ENCODE results near the gene SIL1.

SIL1 gene

GRCh38 chr5:138974227-138975063, 223.7 kb downstream of the SIL1 start:
- DNase-seq, result no peak

GRCh38 chr5:138972836-138973235, 225.3 kb downstream of the SIL1 start:
- DNase-seq, result no peak

GRCh38 chr5:138972230-138972629, 225.9 kb downstream of the SIL1 start:
- no peak for DNase-seq

GRCh38 chr5:138969323-138970002, 228.7 kb downstream of the SIL1 start:
- DNase-seq, result no peak

- DNase-seq, result no peak
These were observed 229.6 kb downstream of the SIL1 start for GRCh38 chr5:138968601-138969000.

- DNase-seq, result no peak
These were observed 230.2 kb downstream of the SIL1 start for GRCh38 chr5:138967791-138968448.

- no peak for DNase-seq
These were observed 231.8 kb downstream of the SIL1 start for GRCh38 chr5:138966236-138966985.

GRCh38 chr5:138965626-138966025, 232.5 kb downstream of the SIL1 start:
- DNase-seq, result no peak

- DNase-seq, result no peak
These were observed 233.4 kb downstream of the SIL1 start for GRCh38 chr5:138964647-138965201.

- no peak for DNase-seq
These were observed 234.3 kb downstream of the SIL1 start for GRCh38 chr5:138963763-138964371.

- DNase-seq, result no peak
These were observed 235.4 kb downstream of the SIL1 start for GRCh38 chr5:138962614-138963370.

- no peak for DNase-seq
These were observed 236.4 kb downstream of the SIL1 start for GRCh38 chr5:138961729-138962128.

- DNase-seq, result no peak
These were observed 236.9 kb downstream of the SIL1 start for GRCh38 chr5:138961221-138961620.

- DNase-seq, result no peak
These were observed 237.9 kb downstream of the SIL1 start for GRCh38 chr5:138960145-138960692.

- DNase-seq, result no peak
These were observed 241.4 kb downstream of the SIL1 start for GRCh38 chr5:138956801-138957200.

- DNase-seq, result no peak
These were observed 242.4 kb downstream of the SIL1 start for GRCh38 chr5:138955671-138956295.

- no peak for DNase-seq
These were observed 243.0 kb downstream of the SIL1 start for GRCh38 chr5:138955013-138955660.

- no peak for DNase-seq
These were observed 243.7 kb downstream of the SIL1 start for GRCh38 chr5:138954257-138955012.
